ENCODE data around the gene TMEM42.

TMEM42 gene

GRCh38 chr3:44906997-44907396 lies 45.3 kb downstream of the TMEM42 start:
- in situ Hi-C loops (cut with MboI; ENCODE audit: low sequenced_read_pairs), result no loop called here

GRCh38 chr3:44907612-44908011 lies 45.9 kb downstream of the TMEM42 start:
- in situ Hi-C loops (cut with MboI; ENCODE audit: low sequenced_read_pairs), result no loop called here

GRCh38 chr3:44909063-44909462 lies 47.4 kb downstream of the TMEM42 start:
- in situ Hi-C loops (cut with MboI; ENCODE audit: low sequenced_read_pairs), result no loop called here

GRCh38 chr3:44910693-44911092 lies 49.0 kb downstream of the TMEM42 start:
- in situ Hi-C loops (cut with MboI; ENCODE audit: low sequenced_read_pairs), result no loop called here

GRCh38 chr3:44913868-44914468 lies 52.3 kb downstream of the TMEM42 start:
- in situ Hi-C loops (cut with MboI; ENCODE audit: low sequenced_read_pairs), result no loop called here

- in situ Hi-C loops (cut with MboI; ENCODE audit: low sequenced_read_pairs), result no loop called here
Observed at GRCh38 chr3:44914936-44915335, 53.2 kb downstream of the TMEM42 start.
